ENCODE results near the gene JAZF1.

- TF ChIP-seq CTCF (IDR thresholded peaks at IDR 0.05) (no peak), POLR2A (IDR thresholded peaks at IDR 0.05) (no peak)
These were observed 290.8 kb downstream of the JAZF1 start for GRCh38 chr7:27889800-27890199.
